Measurements from ENCODE around the gene NIP7.
"Not testable (repeated sequence)": the region's sequence is repeated elsewhere in the genome, so short reads cannot be mapped to it uniquely, and the experiment has no call there.

Gene NIP7

DNA sequence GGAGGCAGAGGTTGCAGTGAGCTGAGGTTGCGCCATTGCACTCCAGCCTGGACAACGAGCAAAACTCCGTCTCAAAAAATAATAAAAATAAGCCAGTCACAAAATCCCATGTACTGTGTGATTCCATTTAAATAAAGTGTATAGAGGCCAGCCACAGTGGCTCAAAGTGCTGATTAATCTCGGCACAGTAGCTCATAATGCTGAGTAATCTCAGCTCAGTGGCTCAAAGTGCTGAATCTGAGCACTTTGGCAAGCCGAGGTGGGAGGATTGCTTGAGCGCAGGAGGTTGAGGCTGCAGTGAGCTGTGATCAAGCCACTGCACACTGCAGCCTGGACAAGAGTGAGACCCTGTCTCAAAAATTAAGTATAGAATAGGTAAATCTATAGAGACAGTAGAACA lies 7.1 kb downstream of the NIP7 start:
- no peak for DNase-seq

DNA sequence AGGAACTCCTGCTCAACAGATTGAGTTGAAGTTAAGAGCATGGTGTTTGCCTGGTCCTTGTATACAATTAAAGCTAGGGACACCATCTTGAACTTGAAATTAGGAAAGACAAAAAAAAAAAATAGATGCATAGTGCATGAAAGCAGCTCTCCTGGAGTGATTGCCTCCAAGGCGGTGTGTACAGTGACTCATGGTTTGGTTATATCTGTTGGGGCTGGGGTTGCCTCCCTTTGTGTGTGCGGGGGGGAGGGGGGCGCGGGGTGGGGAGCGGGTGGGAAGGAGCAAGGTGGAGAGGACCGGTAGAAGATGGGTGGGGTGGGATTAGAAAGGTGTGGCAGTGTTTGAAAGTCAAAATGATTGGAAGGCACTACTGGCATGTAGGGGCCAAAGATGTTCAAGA lies 8.7 kb downstream of the NIP7 start:
- no peak for DNase-seq

DNA sequence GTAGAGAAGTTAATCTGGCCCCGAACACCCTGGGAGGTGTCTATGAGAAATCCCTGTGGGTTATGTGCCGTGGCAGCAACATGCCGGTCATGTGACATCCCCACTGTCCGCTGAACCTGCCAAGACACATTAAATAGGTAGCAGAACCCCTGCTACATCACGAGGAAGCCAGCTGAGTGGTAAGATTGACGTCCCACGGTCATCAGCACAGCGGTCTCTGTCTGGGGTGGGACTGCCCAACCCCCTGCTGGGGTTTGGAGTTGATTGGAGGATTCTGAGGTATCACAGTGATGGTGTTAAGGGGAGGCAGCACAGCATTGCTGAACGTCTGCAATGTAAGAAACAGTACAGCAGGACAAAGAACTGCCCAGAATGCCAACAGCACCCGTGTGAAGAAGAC lies 10.0 kb downstream of the NIP7 start:
- DNase-seq, result no peak

DNA sequence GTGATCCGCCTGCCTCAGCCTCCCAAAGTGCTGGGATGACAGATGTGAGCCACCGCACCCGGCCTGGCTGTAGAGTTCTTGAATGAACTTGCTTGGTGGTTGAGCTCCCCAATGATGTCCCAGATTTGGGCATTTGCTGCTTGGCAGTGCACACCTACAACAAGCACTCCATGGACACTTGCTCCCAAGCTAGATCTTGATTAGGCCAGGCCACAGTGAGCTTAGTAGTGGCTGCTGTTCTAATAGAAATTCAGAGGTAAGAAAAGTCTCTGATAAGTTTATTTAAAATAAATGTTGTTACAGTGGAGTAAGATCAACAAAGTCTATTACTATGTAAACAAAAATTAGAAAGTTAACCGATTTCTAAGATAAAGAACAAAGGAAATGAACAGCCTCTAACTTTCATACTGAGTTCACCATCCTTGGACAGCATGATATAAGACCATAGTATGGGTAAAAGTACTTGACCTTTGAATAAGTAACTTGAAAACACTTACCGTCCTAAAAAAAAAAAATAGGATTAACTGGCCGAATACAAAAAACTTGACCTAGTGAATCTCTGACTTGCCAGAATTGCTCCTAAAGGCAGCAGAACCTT lies 11.1 kb downstream of the NIP7 start:
- no peak for DNase-seq

DNA sequence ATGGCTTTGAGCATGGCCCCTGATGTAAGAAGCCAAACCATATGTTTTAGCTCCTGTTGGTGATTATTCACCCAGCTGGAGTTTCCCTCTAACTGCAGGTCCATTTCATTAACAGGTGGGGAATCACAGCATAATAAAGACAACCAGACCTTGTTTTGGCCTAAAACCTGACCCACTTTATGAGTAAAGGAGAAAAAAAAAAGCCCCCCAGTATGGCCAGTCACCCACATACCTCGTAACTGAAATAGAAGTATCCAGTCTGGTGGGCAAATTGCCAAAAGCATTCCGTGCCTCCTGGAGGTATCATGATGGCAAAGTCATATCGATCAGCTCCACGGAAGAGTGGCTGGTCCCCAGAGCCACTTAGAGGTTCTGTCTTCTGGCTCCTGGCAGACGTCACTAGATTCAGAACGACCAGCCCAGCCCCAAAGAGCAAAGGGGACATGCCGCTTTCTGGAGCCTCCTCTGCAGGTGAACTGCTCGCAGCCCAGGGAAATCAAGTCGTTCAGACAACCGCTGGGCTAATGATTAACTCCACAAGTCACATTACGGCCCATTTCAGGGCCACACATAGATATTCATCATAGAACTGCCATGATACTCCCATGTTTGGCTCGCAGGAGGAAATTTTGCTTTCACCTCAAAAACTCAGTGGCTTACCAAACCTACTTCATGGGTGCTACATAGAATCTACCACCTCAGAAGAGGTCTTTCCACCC lies 11.9 kb downstream of the NIP7 start, which contains the start of gene TMED6:
Gene TMED6, minus strand, starts transcription at position 478 of the 719 bp plus-strand sequence. Its CDS starts 33 bp downstream, at position 445.
- DNase-seq, result no peak

DNA sequence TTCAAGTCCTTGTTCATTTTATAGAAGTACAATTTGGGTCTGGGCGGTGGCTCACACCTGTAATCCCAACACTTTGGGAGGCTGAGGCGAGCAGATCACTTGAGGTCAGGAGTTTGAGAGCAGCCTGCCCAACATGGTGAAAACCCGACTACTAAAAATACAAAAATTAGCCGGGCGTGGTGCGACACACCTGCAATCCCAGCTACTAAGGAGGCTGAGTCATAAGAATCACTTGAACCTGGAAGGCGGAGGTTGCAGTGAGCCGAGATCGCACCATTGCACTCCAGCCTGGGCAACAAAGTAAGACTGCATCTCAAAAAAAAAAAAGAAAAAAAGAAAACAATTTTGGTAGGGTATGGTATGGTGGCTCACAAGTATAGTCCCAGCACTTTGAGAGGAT lies 20.5 kb downstream of the NIP7 start:
- not testable (repeated sequence) for DNase-seq

DNA sequence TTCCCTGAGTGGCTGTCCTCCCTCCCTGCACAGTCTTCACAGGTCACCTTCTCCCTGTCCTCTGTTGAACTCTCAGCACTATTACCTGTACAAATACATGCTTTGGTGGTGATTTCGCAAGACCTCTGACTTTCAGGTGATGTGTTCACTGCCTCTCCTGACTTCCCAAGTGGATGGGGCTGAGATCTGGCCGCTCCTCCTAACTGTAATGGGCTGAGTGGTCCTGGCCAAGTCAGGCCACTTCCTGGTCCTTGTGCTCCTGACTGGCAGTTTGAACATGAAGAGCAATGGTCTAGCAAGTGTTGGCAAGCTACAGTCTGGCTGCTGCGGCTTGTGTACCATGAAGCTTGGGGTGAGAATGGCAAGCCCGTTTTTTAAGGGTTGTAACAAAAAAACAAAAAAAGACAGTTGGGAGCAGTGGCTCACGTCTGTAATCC lies 23.7 kb downstream of the NIP7 start:
- no peak for DNase-seq

DNA sequence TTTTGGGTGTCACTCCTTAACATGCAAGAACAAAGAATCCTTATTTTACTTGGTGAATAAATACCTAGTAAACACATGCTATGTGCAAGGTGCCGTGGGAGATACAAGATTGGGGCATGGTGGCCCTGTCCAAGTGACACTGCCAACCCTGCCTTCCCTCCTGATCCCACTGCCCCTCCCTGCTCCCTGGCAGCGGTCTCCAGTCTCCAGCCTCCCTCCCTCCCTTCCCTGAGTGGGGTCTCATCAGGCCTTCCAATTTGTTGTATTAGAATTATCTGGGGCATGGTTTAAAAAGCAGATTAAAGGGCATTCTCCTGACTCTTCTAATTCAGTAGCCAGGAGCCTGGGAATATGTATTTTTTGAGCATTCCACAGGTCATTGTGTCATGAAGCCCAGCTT lies 24.5 kb downstream of the NIP7 start:
- DNase-seq, result no peak

DNA sequence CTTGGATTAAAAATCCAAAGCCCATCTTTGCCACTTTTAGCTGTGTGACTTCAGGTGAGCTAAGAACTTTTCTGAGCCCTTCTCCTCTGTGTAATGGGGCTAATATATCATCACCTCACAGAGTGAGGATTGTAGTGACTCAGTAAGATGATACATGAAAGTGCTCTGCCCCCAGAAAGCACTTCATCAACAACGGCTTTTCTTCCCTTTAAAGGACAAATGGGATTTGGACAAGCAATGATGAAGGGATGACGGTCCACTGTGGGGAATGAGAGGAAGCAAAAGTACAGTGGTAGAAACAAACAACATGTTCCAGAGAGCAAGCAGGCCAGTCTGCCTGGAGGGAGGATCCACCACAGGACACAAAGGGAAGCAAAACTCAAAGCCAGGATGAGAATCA lies 26.3 kb downstream of the NIP7 start:
- DNase-seq, result no peak

DNA sequence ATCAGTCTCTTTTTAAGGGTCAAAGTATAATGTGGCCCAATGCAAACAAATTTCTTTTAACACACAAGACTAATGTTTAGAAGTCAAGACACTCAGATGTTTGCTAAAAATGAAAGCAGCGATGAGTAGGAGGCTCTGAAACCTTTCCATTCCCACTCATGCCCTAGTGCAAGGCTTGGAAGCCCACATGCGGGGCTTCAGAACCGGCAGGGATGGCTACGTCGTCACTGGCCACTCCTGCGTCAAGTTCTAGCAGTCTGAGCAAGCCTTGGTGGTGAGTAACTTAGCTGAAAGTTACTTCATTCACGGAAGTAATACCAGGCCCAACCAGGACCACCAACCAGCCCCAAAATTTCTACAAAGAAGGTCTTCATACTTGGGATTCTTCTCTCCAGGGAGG lies 26.9 kb downstream of the NIP7 start:
- DNase-seq, result no peak

DNA sequence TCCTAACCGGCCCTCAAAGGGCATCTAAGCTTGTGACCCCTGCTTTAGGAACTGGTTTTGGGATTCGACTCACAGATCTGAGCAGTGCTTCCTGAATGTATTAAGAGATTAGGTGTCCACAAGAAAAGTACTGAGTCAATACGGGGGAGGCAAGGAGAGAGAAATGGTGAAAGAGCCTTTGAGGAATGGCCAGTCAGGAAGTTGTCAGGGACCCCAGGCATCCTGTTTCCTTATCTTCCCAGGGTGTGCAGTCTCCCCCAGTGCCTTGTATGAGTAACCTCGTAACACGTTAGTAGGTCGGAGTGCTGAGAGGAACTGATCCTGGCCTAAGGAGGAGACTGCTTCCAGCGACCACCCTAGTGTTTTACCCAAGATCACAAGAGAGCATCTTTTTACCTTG lies 28.4 kb downstream of the NIP7 start:
- no peak for DNase-seq

DNA sequence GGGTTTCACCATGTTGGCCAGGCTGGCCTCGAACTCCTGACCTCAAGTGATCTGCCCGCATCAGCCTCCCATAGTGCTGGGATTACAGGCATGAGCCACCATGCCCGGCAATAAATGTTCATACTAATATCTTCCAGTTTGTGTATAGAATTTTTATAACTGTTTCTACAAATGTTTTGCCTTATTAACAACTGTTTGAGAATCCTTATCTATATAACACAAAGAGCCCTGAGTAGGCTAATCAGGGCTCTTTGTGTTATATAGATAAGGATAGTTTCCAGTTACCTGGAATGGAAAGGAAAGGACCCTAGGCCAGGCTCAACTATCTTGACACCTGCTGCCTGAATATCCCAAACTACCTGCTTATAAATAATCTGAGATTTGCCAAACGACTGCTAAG lies 29.3 kb downstream of the NIP7 start:
- no peak for DNase-seq

DNA sequence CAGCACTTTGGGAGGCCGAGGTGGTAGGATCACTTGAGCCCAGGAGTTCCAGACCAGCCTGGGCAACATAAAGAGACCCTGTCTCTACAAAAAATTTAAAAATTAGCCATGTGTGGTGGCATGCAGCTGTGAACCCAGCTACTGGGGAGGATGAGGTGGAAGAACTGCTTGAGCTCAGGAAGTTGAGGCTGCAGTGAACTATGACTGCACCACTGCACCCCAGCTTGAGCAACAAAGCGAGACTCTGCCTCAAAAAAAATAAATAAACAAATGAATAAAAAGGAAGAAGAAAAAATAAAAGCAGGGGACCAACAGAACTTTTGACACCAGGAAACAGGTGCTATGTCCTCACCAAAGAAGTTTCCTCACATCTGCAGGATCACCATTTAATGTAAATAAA lies 32.0 kb downstream of the NIP7 start:
- DNase-seq, result no peak

DNA sequence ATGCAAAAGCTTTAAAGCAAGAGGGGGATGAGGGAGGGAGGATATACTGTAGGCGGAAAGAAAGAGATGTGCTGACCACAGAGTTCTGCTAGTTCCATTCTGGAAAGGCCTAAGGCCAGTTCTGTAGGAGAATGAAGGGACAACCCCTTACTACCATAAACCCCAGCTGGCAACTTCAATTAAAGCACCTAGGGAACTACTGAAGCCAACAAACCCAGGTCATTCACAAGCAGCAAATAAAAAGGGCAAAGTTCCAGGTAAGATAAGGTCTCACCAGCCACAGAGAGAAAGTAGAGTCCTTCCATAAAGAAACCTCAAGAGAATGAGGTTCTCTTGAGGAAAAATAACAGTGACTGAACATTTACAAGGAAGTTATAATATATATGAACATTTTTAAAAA lies 33.4 kb downstream of the NIP7 start:
- DNase-seq, result no peak

DNA sequence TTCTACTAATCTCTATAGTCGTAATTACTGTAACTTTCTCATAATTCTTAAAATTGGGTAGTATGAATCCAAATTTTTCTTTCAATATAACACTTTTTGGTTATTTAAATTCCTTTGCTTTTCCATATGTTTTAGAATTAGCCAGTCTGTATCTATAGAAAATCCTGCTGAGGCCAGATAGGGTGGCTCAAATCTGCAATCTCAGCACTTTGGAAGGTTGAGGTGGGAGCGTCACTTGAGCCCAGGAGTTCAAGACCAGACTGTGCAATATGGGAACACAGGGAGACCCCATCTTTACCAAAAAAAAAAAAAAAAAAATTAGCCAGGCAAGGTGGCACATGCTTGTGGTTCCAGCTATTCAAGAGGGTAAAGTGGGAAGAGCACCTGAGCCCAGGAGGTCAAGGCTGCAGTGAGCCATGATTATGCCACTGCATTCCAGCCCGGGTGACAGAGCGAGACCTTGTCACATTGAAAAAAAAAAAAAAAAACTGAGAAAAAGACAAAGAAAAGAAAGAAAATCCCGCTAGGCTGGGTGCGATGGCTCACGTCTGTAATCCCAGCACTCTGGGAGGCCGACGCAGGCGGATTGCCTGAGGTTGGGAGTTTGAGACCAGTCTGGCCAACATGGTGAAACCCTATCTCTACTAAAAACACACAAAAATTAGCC lies 37.0 kb downstream of the NIP7 start:
- DNase-seq, result no peak

DNA sequence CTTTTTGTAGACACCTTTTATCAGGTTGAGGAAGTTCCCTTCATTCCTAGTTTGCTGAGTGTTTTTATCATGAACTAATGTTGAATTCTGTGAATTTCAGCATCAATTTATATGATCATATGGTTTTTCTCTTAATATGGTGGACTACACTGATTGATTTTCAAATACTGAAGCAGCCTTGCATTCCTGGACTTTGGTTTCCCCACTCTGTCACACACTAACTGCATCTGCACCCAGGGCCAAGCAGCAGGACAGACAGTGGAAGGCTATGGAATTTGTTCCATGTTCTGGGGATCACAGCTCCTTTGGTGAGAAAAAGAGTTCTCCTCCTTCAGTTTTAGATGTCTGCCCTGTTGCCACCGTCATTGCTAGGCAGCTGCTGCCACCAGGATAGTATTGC lies 38.5 kb downstream of the NIP7 start:
- no peak for DNase-seq

DNA sequence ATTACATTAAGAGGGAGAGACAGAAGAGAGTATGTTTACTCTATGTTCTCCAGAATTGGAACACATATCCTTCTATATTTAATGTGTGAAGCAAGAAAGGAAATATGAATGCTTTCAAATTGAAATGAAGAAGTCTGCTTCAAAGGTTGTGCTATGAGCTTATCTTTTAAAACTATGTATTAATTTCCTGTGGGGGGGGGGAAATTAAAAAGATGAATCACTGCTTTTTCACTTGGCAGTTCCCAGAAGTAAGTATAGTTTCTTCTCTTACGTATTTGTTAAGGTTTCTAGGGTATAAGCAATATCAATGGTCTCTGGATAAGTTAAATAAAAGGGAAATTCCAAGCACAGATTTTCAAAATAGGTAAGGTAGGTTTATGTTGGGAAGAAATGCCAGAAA lies 39.2 kb downstream of the NIP7 start:
- DNase-seq, result no peak

DNA sequence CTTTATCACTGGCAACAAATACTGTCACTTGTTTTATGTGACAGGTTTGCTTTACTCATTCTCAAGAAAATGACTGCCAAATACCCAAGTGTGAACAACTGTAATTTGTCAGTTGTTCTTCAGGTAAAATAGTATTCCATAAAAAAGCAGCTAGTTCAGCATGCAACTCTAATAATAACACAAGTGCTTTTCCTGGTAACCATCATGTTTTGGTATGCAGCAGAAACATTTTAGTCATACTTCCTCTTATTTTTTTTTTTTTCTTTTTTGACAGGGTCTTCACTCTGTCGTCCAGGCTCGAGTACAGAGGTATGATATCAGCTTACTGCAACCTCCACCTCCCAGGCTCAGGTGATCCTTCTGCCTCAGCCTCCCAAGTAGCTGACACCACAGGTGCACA lies 41.7 kb downstream of the NIP7 start:
- DNase-seq, result no peak

DNA sequence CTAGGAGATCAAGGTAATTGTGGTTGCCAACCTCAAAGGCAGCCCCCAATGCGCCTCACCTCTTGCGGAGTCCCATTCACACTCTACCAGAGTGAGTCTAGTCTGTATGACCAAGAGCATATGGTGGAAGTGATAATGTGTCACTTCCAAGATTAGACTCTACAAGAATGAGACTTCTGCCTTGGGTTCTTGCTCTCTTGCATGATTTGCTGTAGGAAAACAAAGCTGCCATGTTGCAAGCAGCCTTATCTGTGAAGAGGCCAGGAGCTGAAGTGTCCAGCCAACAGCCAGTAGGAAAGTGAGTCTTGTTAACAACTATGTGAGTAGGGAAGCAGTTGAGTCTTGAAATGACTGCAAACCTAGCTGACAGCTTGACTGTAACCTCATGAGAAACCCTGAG lies 42.8 kb downstream of the NIP7 start:
- no peak for DNase-seq

DNA sequence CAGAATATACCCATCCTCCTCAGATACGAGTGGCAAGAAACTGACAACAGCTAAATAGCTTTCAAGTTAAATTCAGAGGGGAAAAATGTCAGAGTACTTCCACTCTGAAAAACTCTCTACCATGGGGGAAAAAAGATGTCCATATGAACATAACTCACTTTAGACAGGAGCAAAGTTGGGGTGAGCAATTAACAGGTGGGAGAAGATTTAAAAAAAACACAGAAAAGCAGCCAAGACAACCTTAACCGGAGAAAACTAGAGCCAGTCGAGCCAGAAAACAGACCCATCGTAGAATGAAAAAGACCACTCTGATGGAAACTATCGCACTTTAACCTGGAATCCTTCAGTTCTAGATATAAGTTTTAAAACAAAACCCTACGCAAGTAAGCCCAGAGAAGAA lies 45.4 kb downstream of the NIP7 start:
- DNase-seq, result no peak

DNA sequence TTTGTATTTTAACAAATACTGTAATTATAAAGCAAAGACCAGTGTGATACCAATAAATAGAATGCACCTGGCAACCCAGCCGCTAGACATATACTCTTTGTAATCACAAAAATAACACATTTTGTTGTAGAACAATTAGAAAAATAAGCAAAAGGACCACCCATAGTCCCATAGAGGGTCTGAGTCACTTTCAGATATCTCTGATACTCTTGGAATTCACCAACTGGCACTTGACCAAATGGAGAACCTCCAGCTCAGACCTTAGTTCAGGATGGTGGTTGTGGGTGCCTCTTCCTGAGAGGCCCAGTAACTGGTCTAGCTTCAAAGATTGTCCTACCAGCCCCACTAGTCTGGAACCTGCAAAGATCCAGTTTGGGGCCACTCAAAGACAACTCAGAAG lies 47.0 kb downstream of the NIP7 start:
- no peak for DNase-seq
